ENCODE measurements around the gene TOMM20. TPM values are rescaled to one million over a fixed set of nuclear protein-coding genes. Genes with fewer than 3 reads are reported as not detected.

The TOMM20 gene
- total and polyA plus RNA-seq, 2 experiments from 2014 or later: 138 to 159 TPM

DNA sequence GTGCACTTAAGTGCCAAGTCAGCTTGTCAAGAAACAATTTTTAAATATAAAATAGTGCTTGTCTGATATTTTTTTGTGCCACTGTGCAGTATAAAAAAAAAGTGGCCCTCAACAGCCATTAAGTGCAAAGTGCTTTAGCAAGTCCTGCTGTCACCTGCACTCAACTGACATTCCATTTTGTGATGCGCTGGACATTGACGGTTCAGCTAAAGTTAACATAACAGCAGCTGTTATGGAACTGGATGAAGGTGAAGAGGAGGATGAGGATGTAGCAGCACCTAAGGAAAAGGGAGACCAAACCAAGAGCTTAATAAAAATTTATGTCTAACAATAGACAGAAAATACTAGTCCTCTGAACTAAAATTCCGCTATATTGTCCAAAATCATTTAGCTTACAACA is 39.7 kb upstream of the TOMM20 start:
- Mint-ChIP-seq H3K36me3 (ENCODE audit: low read depth) (peaks cover 49% of the 10 kb centered on the region), H3K27me3 (ENCODE audit: insufficient read depth, low read depth, poor library complexity) (peaks cover 13% of the 10 kb centered on the region)
- TF ChIP-seq JUNB (IDR thresholded peaks at IDR 0.05; ENCODE audit: unreplicated experiment): no peak
- no peak for TF ChIP-seq CREB1 (CRISPR knock-in tag; IDR thresholded peaks at IDR 0.05; ENCODE audit: low read depth)
- TF ChIP-seq NANOG (IDR thresholded peaks at IDR 0.05; ENCODE audit: borderline replicate concordance): no peak
- TF ChIP-seq STAT1 (IDR thresholded peaks at IDR 0.05; ENCODE audit: unreplicated experiment): no peak
- no peak for TF ChIP-seq ZNF114 (CRISPR knock-in tag; IDR thresholded peaks at IDR 0.05)
- no peak for TF ChIP-seq EZH2 (IDR thresholded peaks at IDR 0.05; ENCODE audit: low read depth, unreplicated experiment)
- TF ChIP-seq, protein P1, sequence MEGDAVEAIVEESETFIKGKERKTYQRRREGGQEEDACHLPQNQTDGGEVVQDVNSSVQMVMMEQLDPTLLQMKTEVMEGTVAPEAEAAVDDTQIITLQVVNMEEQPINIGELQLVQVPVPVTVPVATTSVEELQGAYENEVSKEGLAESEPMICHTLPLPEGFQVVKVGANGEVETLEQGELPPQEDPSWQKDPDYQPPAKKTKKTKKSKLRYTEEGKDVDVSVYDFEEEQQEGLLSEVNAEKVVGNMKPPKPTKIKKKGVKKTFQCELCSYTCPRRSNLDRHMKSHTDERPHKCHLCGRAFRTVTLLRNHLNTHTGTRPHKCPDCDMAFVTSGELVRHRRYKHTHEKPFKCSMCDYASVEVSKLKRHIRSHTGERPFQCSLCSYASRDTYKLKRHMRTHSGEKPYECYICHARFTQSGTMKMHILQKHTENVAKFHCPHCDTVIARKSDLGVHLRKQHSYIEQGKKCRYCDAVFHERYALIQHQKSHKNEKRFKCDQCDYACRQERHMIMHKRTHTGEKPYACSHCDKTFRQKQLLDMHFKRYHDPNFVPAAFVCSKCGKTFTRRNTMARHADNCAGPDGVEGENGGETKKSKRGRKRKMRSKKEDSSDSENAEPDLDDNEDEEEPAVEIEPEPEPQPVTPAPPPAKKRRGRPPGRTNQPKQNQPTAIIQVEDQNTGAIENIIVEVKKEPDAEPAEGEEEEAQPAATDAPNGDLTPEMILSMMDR (conservative IDR thresholded peaks at IDR 0.05; ENCODE audit: low read depth in 2 of 2): no peak
- no peak for TF ChIP-seq EZH2phosphoT487 (IDR thresholded peaks at IDR 0.05; ENCODE audit: unreplicated experiment)
- TF ChIP-seq, protein P2, sequence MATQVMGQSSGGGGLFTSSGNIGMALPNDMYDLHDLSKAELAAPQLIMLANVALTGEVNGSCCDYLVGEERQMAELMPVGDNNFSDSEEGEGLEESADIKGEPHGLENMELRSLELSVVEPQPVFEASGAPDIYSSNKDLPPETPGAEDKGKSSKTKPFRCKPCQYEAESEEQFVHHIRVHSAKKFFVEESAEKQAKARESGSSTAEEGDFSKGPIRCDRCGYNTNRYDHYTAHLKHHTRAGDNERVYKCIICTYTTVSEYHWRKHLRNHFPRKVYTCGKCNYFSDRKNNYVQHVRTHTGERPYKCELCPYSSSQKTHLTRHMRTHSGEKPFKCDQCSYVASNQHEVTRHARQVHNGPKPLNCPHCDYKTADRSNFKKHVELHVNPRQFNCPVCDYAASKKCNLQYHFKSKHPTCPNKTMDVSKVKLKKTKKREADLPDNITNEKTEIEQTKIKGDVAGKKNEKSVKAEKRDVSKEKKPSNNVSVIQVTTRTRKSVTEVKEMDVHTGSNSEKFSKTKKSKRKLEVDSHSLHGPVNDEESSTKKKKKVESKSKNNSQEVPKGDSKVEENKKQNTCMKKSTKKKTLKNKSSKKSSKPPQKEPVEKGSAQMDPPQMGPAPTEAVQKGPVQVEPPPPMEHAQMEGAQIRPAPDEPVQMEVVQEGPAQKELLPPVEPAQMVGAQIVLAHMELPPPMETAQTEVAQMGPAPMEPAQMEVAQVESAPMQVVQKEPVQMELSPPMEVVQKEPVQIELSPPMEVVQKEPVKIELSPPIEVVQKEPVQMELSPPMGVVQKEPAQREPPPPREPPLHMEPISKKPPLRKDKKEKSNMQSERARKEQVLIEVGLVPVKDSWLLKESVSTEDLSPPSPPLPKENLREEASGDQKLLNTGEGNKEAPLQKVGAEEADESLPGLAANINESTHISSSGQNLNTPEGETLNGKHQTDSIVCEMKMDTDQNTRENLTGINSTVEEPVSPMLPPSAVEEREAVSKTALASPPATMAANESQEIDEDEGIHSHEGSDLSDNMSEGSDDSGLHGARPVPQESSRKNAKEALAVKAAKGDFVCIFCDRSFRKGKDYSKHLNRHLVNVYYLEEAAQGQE (IDR thresholded peaks at IDR 0.05; ENCODE audit: unreplicated experiment): no peak
- TF ChIP-seq, protein P3, sequence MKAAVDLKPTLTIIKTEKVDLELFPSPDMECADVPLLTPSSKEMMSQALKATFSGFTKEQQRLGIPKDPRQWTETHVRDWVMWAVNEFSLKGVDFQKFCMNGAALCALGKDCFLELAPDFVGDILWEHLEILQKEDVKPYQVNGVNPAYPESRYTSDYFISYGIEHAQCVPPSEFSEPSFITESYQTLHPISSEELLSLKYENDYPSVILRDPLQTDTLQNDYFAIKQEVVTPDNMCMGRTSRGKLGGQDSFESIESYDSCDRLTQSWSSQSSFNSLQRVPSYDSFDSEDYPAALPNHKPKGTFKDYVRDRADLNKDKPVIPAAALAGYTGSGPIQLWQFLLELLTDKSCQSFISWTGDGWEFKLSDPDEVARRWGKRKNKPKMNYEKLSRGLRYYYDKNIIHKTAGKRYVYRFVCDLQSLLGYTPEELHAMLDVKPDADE (IDR thresholded peaks at IDR 0.05): no peak
- TF ChIP-seq POLR2AphosphoS5 (IDR thresholded peaks at IDR 0.05; ENCODE audit: low read depth): no peak
- no peak for TF ChIP-seq ZNF331 (CRISPR knock-in tag; IDR thresholded peaks at IDR 0.05; ENCODE audit: low read depth)
- TF ChIP-seq, protein P4, sequence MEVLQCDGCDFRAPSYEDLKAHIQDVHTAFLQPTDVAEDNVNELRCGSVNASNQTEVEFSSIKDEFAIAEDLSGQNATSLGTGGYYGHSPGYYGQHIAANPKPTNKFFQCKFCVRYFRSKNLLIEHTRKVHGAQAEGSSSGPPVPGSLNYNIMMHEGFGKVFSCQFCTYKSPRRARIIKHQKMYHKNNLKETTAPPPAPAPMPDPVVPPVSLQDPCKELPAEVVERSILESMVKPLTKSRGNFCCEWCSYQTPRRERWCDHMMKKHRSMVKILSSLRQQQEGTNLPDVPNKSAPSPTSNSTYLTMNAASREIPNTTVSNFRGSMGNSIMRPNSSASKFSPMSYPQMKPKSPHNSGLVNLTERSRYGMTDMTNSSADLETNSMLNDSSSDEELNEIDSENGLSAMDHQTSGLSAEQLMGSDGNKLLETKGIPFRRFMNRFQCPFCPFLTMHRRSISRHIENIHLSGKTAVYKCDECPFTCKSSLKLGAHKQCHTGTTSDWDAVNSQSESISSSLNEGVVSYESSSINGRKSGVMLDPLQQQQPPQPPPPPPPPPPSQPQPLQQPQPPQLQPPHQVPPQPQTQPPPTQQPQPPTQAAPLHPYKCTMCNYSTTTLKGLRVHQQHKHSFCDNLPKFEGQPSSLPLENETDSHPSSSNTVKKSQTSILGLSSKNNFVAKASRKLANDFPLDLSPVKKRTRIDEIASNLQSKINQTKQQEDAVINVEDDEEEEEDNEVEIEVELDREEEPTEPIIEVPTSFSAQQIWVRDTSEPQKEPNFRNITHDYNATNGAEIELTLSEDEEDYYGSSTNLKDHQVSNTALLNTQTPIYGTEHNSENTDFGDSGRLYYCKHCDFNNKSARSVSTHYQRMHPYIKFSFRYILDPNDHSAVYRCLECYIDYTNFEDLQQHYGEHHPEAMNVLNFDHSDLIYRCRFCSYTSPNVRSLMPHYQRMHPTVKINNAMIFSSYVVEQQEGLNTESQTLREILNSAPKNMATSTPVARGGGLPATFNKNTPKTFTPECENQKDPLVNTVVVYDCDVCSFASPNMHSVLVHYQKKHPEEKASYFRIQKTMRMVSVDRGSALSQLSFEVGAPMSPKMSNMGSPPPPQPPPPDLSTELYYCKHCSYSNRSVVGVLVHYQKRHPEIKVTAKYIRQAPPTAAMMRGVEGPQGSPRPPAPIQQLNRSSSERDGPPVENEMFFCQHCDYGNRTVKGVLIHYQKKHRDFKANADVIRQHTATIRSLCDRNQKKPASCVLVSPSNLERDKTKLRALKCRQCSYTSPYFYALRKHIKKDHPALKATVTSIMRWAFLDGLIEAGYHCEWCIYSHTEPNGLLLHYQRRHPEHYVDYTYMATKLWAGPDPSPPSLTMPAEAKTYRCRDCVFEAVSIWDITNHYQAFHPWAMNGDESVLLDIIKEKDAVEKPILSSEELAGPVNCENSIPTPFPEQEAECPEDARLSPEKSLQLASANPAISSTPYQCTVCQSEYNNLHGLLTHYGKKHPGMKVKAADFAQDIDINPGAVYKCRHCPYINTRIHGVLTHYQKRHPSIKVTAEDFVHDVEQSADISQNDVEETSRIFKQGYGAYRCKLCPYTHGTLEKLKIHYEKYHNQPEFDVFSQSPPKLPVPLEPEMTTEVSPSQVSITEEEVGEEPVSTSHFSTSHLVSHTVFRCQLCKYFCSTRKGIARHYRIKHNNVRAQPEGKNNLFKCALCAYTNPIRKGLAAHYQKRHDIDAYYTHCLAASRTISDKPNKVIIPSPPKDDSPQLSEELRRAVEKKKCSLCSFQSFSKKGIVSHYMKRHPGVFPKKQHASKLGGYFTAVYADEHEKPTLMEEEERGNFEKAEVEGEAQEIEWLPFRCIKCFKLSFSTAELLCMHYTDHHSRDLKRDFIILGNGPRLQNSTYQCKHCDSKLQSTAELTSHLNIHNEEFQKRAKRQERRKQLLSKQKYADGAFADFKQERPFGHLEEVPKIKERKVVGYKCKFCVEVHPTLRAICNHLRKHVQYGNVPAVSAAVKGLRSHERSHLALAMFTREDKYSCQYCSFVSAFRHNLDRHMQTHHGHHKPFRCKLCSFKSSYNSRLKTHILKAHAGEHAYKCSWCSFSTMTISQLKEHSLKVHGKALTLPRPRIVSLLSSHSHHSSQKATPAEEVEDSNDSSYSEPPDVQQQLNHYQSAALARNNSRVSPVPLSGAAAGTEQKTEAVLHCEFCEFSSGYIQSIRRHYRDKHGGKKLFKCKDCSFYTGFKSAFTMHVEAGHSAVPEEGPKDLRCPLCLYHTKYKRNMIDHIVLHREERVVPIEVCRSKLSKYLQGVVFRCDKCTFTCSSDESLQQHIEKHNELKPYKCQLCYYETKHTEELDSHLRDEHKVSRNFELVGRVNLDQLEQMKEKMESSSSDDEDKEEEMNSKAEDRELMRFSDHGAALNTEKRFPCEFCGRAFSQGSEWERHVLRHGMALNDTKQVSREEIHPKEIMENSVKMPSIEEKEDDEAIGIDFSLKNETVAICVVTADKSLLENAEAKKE (CRISPR knock-in tag; IDR thresholded peaks at IDR 0.05): no peak

More for the DNA sequence above, 39.7 kb upstream of the TOMM20 start:
- Histone ChIP-seq H3K27me3 (ENCODE audit: insufficient read depth) (no peaks in the 10 kb centered on the region), H2AFZ (no peak overlapping the region), H3K4me2 (no peak overlapping the region), H3K36me3 (ENCODE audit: insufficient read depth) (peaks cover 41% of the 10 kb centered on the region), H3K9me2 (ENCODE audit: insufficient read depth) (no peaks in the 10 kb centered on the region), H4K20me1 (replicated peaks; ENCODE audit: insufficient read depth) (0 out of 2 replicates have a peak, but pooled peaks cover 12% of the 10 kb centered on the region), H3K4me3 (no peak overlapping the region), H3F3A (replicated peaks; ENCODE audit: low read depth) (no peaks in the 10 kb centered on the region), H3K27ac (ENCODE audit: low read depth) (no peak overlapping the region), H3K79me2 (replicated peaks; ENCODE audit: insufficient read depth) (no peaks in the 10 kb centered on the region), H3K4me1 (ENCODE audit: insufficient read depth) (no peaks in the 10 kb centered on the region)
- no peaks in the 10 kb centered on the region for H3K4me1 Mint-ChIP-seq
- no peak overlapping the region for H3K4me3 Mint-ChIP-seq
- no peak overlapping the region for H3K27ac Mint-ChIP-seq
- DNase-seq (ENCODE audit: low spot score) (no peak), ATAC-seq (no peak)
- no peaks in the 10 kb centered on the region for H3K9me3 Mint-ChIP-seq
